IMR-90 (cell line): ENCODE measurements around the gene ASB13. TPM values are rescaled to one million over a fixed set of nuclear protein-coding genes. Genes with fewer than 3 reads are reported as not detected.

Experiments
- ATAC-seq: fragments of 200-7000 bp; cut with Tn5 transposase; 2 replicates; pipeline ENCODE4 v1.9.1; 2020; ENCODE audit warnings: low read depth, mild to moderate bottlenecking, moderate library complexity
- BruUV-seq: library from RNA; stranded (reverse); fragments of 400-500 nt; replicated peaks from 2 replicates; lab custom pipeline; 2021; lab: Mats Ljungman, UMichigan
- CTCF ChIA-PET: fragments of 300-600 bp; formaldehyde crosslinking; extraction: SDS; loops from one replicate; lab custom pipeline; 2021; ENCODE audit warnings: antibody characterized with exemption; lab: Yijun Ruan, JAX
- POLR2A ChIA-PET: fragments of 300-600 bp; sonication (Branson Sonifier 250); formaldehyde crosslinking; loops from one replicate; lab custom pipeline; 2022; ENCODE audit warnings: antibody characterized with exemption; ENCODE audit not compliant: unreplicated experiment; lab: Charles Lee
- DNase-seq: peaks from one replicate; pipeline ENCODE4 v3.0.0; 2013
- H2AFZ ChIP-seq: replicated peaks from 2 replicates; pipeline ENCODE3; 2013; ENCODE audit warnings: low read length, mild to moderate bottlenecking; ENCODE audit not compliant: poor library complexity
- H2AK5ac ChIP-seq: 2 replicates; pipeline ENCODE4 v1.6.1; 2013; ENCODE audit warnings: low read depth, low read length, inconsistent platforms
- H2AK9ac ChIP-seq: replicated peaks from 2 replicates; pipeline ENCODE3; 2013; ENCODE audit warnings: mild to moderate bottlenecking, low read depth, low read length, moderate library complexity; ENCODE audit not compliant: poor library complexity
- H2BK120ac ChIP-seq: 2 replicates; pipeline ENCODE4 v1.6.1; 2013; ENCODE audit warnings: low read depth, low read length, inconsistent platforms
- H2BK15ac ChIP-seq: 3 replicates; pipeline ENCODE4 v1.6.1; 2013; ENCODE audit warnings: low read depth, low read length, inconsistent platforms
- H2BK20ac ChIP-seq: 2 replicates; pipeline ENCODE4 v1.6.1; 2013; ENCODE audit warnings: low read depth, mild to moderate bottlenecking, inconsistent platforms, low read length, moderate library complexity
- H2BK5ac ChIP-seq: 2 replicates; pipeline ENCODE4 v1.6.1; 2013; ENCODE audit warnings: mild to moderate bottlenecking, low read depth, low read length, inconsistent platforms; ENCODE audit not compliant: poor library complexity, severe bottlenecking
- H3K14ac ChIP-seq: replicated peaks from 2 replicates; pipeline ENCODE4 v1.6.1; 2013; ENCODE audit warnings: low read depth, low read length, inconsistent platforms
- H3K18ac ChIP-seq: 2 replicates; pipeline ENCODE4 v1.6.1; 2013; ENCODE audit warnings: low read depth, low read length, control low read depth
- H3K23ac ChIP-seq: 2 replicates; pipeline ENCODE4 v1.6.1; 2013; ENCODE audit warnings: low read depth, low read length, inconsistent platforms
- H3K27ac ChIP-seq: 2 replicates; pipeline ENCODE4 v1.5.1; 2013; ENCODE audit warnings: mild to moderate bottlenecking, control low read depth, low read length; ENCODE audit not compliant: insufficient read depth
- H3K27me3 ChIP-seq: 2 replicates; pipeline ENCODE4 v1.6.1; 2013; ENCODE audit warnings: low read length; ENCODE audit not compliant: control insufficient read depth, insufficient read depth
- H3K36me3 ChIP-seq: 2 replicates; pipeline ENCODE4 v1.6.1; 2013; ENCODE audit warnings: low read length, mixed read lengths; ENCODE audit not compliant: control insufficient read depth, insufficient read depth
- H3K4ac ChIP-seq: 2 replicates; pipeline ENCODE4 v1.6.1; 2013; ENCODE audit warnings: low read depth, low read length, inconsistent platforms
- H3K4me1 ChIP-seq: 2 replicates; pipeline ENCODE4 v1.6.1; 2013; ENCODE audit warnings: low read length, mixed read lengths; ENCODE audit not compliant: control insufficient read depth, insufficient read depth
- H3K4me2 ChIP-seq: 2 replicates; pipeline ENCODE4 v1.6.1; 2013; ENCODE audit warnings: low read depth, mild to moderate bottlenecking, control low read depth, low read length, moderate library complexity
- H3K4me3 ChIP-seq: 2 replicates; pipeline ENCODE4 v1.5.1; 2013; ENCODE audit warnings: low read depth, mild to moderate bottlenecking, control low read depth, low read length, moderate library complexity; ENCODE audit not compliant: insufficient read depth
- H3K56ac ChIP-seq: 2 replicates; pipeline ENCODE4 v1.6.1; 2013; ENCODE audit warnings: low read length, inconsistent platforms; ENCODE audit not compliant: insufficient read depth; ENCODE audit errors: extremely low read depth
- H3K79me1 ChIP-seq, 2 experiments: 2 replicates each; pipeline ENCODE4 v1.6.1; 2013; ENCODE audit warnings: low read length in 2 of 2, inconsistent platforms in 1 of 2, low read depth in 1 of 2
- H3K9ac ChIP-seq: 2 replicates; pipeline ENCODE4 v1.6.1; 2013; ENCODE audit warnings: low read depth, low read length, control low read depth
- H3K9me1 ChIP-seq: 2 replicates; pipeline ENCODE4 v1.6.1; 2013; ENCODE audit warnings: low read length, inconsistent platforms; ENCODE audit not compliant: insufficient read depth
- H3K9me3 ChIP-seq: 2 replicates; pipeline ENCODE4 v1.6.1; 2013; ENCODE audit warnings: low read length; ENCODE audit not compliant: control insufficient read depth, insufficient read depth
- H4K20me1 ChIP-seq: 2 replicates; pipeline ENCODE4 v1.6.1; 2013; ENCODE audit warnings: low read length, inconsistent platforms; ENCODE audit not compliant: insufficient read depth
- H4K5ac ChIP-seq: 2 replicates; pipeline ENCODE4 v1.6.1; 2013; ENCODE audit warnings: mild to moderate bottlenecking, low read depth, low read length, control low read depth
- H4K8ac ChIP-seq, 2 experiments: 2 replicates each; pipeline ENCODE4 v1.6.1; 2013; ENCODE audit warnings: low read depth in 2 of 2, low read length in 2 of 2, control low read depth in 1 of 2, inconsistent platforms in 1 of 2
- H4K91ac ChIP-seq: 2 replicates; pipeline ENCODE4 v1.6.1; 2013; ENCODE audit warnings: low read depth, low read length, inconsistent platforms; ENCODE audit not compliant: insufficient read depth
- CEBPB ChIP-seq: IDR thresholded peaks from 2 replicates; pipeline ENCODE4 v1.6.1; 2012; ENCODE audit warnings: low read depth, low read length, improper control_type of control experiment
- ELK1 ChIP-seq: fragments of 150-350 bp; IDR thresholded peaks from 2 replicates; pipeline ENCODE4 v1.6.1; 2016; ENCODE audit warnings: low read depth, mild to moderate bottlenecking, low read length, moderate library complexity, borderline replicate concordance
- FOS ChIP-seq: fragments of 150-350 bp; IDR thresholded peaks from 2 replicates; pipeline ENCODE4 v1.6.1; 2016; ENCODE audit warnings: low read depth, low read length
- MAFK ChIP-seq: IDR thresholded peaks from 2 replicates; pipeline ENCODE4 v1.6.1; 2012; ENCODE audit warnings: low read depth, low read length, improper control_type of control experiment
- MAZ ChIP-seq: IDR thresholded peaks from 2 replicates; pipeline ENCODE4 v1.6.1; 2012; ENCODE audit warnings: low read depth, mild to moderate bottlenecking, low read length, improper control_type of control experiment, moderate library complexity, borderline replicate concordance
- MXI1 ChIP-seq: IDR thresholded peaks from 2 replicates; pipeline ENCODE4 v1.6.1; 2012; ENCODE audit warnings: low read depth, mild to moderate bottlenecking, low read length, moderate library complexity, borderline replicate concordance
- NFE2L2 ChIP-seq: fragments of 150-350 bp; IDR thresholded peaks from 2 replicates; pipeline ENCODE4 v1.6.1; 2016; ENCODE audit warnings: low read depth, mild to moderate bottlenecking, low read length
- POLR2A ChIP-seq: IDR thresholded peaks from 2 replicates; pipeline ENCODE4 v1.6.1; 2012; ENCODE audit warnings: mild to moderate bottlenecking, low read depth, low read length
- RFX5 ChIP-seq: IDR thresholded peaks from 2 replicates; pipeline ENCODE4 v1.8.0; 2012; ENCODE audit warnings: low read depth, mild to moderate bottlenecking, low read length, moderate library complexity
- WGBS, 2 experiments: methylation state at CpG; one replicate each; pipeline versions ENCODE4 v1.1.5 to v1.1.7; 2013; ENCODE audit warnings: missing lambda C conversion rate in 2 of 2; ENCODE audit not compliant: insufficient read length in 1 of 2; ENCODE audit errors: extremely low coverage in 2 of 2; 5-methylcytosine and 5-hydroxymethylcytosine counted together
- dilution Hi-C: fragments of 300-500 bp; cut with HindIII; formaldehyde crosslinking; loops from one replicate; pipeline ENCODE4 v1.14.3; 2018; ENCODE audit warnings: low sequenced_read_pairs; ENCODE audit not compliant: unreplicated experiment
- in situ Hi-C: fragments of 300-500 bp; cut with MboI; formaldehyde crosslinking; loops from 3 replicates; pipeline ENCODE4 v1.14.3; 2019; ENCODE audit warnings: low sequenced_read_pairs, inconsistent platforms, mixed read lengths
- intact Hi-C: fragments of 100-400 bp; cut with micrococcal nuclease; formaldehyde crosslinking; loops from 2 replicates; pipeline ENCODE4 v1.10.0; 2022
- polyA plus RNA-seq, 3 experiments: library from polyadenylated mRNA; depleted of rRNA; stranded (reverse); fragments of >200 nt; gene quantifications; 2 replicates each; pipeline ENCODE4 v1.2.3, GENCODE V29; 2012; ENCODE audit warnings: low replicate concordance in 1 of 3
- total RNA-seq: library from RNA; depleted of rRNA; stranded (reverse); fragments of >200 nt; gene quantifications from 2 replicates; pipeline ENCODE4 v1.2.3, GENCODE V29; 2012
- TF ChIP-seq, protein P1 (sequence below): fragments of 150-350 bp; IDR thresholded peaks from 2 replicates; pipeline ENCODE4 v1.6.1; 2017; ENCODE audit warnings: mild to moderate bottlenecking, antibody characterized with exemption, low read length, low read depth
- TF ChIP-seq, protein P2 (sequence below): conservative IDR thresholded peaks from 2 replicates; pipeline ENCODE4 v1.5.1; 2012; ENCODE audit warnings: mild to moderate bottlenecking, low read depth, low read length, improper control_type of control experiment

The ASB13 gene
- total and polyA plus RNA-seq, 2 of the 4 experiments (the other 2 are of a cell fraction), result 4.6 to 6.3 TPM

- no peaks in the 10 kb centered on the region for H3K79me1 ChIP-seq
- no peak overlapping the region for H4K91ac ChIP-seq
- DNase-seq (no peak), ATAC-seq (no peak)
- in situ Hi-C loops, result loop anchor here (5.0 to 25.0 kb wide), 2 partner anchors 182 to 787 kb away; partner anchors contain the start of gene AKR1E2
- no peak overlapping the region for H2BK120ac ChIP-seq
- no TSS peak for BruUV-seq
- H3K36me3 ChIP-seq, result no peaks in the 10 kb centered on the region
- no peak overlapping the region for H3K4ac ChIP-seq
- no peak overlapping the region for H3K23ac ChIP-seq
- dilution Hi-C loops, result no loop called here
- H3K4me3 ChIP-seq, result no peak overlapping the region
- intact Hi-C loops, result loop anchor here (5.0 to 10.0 kb wide), 4 partner anchors 77 to 807 kb away; no protein-coding TSS in a partner anchor
- H3K27me3 ChIP-seq, result no peaks in the 10 kb centered on the region
- H3K9me1 ChIP-seq, result no peaks in the 10 kb centered on the region
- H3K4me1 ChIP-seq, result peaks cover 5% of the 10 kb centered on the region
- no peak overlapping the region for H3K56ac ChIP-seq
- no peak overlapping the region for H2BK5ac ChIP-seq
- TF ChIP-seq NFE2L2 (no peak), MAZ (no peak), CEBPB (no peak), RFX5 (no peak), ELK1 (no peak), POLR2A (no peak), MAFK (no peak), MXI1 (no peak), FOS (no peak)
- TF ChIP-seq, protein P1, sequence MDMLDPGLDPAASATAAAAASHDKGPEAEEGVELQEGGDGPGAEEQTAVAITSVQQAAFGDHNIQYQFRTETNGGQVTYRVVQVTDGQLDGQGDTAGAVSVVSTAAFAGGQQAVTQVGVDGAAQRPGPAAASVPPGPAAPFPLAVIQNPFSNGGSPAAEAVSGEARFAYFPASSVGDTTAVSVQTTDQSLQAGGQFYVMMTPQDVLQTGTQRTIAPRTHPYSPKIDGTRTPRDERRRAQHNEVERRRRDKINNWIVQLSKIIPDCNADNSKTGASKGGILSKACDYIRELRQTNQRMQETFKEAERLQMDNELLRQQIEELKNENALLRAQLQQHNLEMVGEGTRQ, result no peak
- TF ChIP-seq, protein P2, sequence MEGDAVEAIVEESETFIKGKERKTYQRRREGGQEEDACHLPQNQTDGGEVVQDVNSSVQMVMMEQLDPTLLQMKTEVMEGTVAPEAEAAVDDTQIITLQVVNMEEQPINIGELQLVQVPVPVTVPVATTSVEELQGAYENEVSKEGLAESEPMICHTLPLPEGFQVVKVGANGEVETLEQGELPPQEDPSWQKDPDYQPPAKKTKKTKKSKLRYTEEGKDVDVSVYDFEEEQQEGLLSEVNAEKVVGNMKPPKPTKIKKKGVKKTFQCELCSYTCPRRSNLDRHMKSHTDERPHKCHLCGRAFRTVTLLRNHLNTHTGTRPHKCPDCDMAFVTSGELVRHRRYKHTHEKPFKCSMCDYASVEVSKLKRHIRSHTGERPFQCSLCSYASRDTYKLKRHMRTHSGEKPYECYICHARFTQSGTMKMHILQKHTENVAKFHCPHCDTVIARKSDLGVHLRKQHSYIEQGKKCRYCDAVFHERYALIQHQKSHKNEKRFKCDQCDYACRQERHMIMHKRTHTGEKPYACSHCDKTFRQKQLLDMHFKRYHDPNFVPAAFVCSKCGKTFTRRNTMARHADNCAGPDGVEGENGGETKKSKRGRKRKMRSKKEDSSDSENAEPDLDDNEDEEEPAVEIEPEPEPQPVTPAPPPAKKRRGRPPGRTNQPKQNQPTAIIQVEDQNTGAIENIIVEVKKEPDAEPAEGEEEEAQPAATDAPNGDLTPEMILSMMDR, result no peak
- H3K4me2 ChIP-seq, result no peak overlapping the region
- no peak overlapping the region for H3K14ac ChIP-seq
- no peak overlapping the region for H4K8ac ChIP-seq
- H3K27ac ChIP-seq, result no peak overlapping the region
- POLR2A ChIA-PET, result no interaction called here
- CTCF ChIA-PET, result interaction anchor here (0.8 kb wide), 1 partner anchor 189 kb away, joined by 3 read pairs; no protein-coding TSS in a partner anchor
- H3K18ac ChIP-seq, result no peak overlapping the region
- H4K5ac ChIP-seq, result no peak overlapping the region
- H2BK20ac ChIP-seq, result no peak overlapping the region
- no peaks in the 10 kb centered on the region for H4K20me1 ChIP-seq
- 76% methylated on average over 5 of the region's 24 CpGs; no CpG with 5 or more reads in 1 of the 2 experiments for WGBS, 2 experiments
- no peak overlapping the region for H2AK5ac ChIP-seq
- H2AK9ac ChIP-seq, result no peak overlapping the region
- no peak overlapping the region for H2AFZ ChIP-seq
- no peak overlapping the region for H3K9ac ChIP-seq
- no peak overlapping the region for H2BK15ac ChIP-seq
- H3K9me3 ChIP-seq, result no peaks in the 10 kb centered on the region; the same call in 1 of the 2 replicates
Measured at GRCh38 chr10:5624701-5625100, 41.7 kb downstream of the ASB13 start.
